ENCODE measurements around the gene BDNF. TPM values are rescaled to one million over a fixed set of nuclear protein-coding genes. Genes with fewer than 3 reads are reported as not detected.

The BDNF gene
- total RNA-seq, 1 donor from 2014 or later = 1.6 TPM

GRCh38 chr11:27611390-27611789 is 88.9 kb downstream of the BDNF start:
- Histone ChIP-seq H3K4me3 (no peak overlapping the region), H3K9ac (no peak overlapping the region), H3K9me3 (ENCODE audit: low read depth) (no peaks in the 10 kb centered on the region), H3K36me3 (no peaks in the 10 kb centered on the region), H3K4me2 (no peak overlapping the region), H3K27me3 (no peaks in the 10 kb centered on the region), H4K20me1 (ENCODE audit: low read depth) (no peaks in the 10 kb centered on the region), H3K79me2 (ENCODE audit: low read depth) (no peaks in the 10 kb centered on the region), H3K27ac (no peak overlapping the region), H2AFZ (replicated peaks) (no peak overlapping the region), H3K4me1 (no peaks in the 10 kb centered on the region), H3F3A (ENCODE audit: low read depth) (no peaks in the 10 kb centered on the region)
- no peaks in the 10 kb centered on the region for H3K27me3 Mint-ChIP-seq (ENCODE audit: insufficient read depth, low read depth)
- no peak overlapping the region for H3K4me3 Mint-ChIP-seq
- DNase-seq (ENCODE audit: low spot score) = no peak
- H3K36me3 Mint-ChIP-seq = no peaks in the 10 kb centered on the region
- no peaks in the 10 kb centered on the region for H3K9me3 Mint-ChIP-seq
- TF ChIP-seq EZH2 (IDR thresholded peaks at IDR 0.05) (no peak), EZH2phosphoT487 (IDR thresholded peaks at IDR 0.05) (no peak)
- TF ChIP-seq, protein P1, sequence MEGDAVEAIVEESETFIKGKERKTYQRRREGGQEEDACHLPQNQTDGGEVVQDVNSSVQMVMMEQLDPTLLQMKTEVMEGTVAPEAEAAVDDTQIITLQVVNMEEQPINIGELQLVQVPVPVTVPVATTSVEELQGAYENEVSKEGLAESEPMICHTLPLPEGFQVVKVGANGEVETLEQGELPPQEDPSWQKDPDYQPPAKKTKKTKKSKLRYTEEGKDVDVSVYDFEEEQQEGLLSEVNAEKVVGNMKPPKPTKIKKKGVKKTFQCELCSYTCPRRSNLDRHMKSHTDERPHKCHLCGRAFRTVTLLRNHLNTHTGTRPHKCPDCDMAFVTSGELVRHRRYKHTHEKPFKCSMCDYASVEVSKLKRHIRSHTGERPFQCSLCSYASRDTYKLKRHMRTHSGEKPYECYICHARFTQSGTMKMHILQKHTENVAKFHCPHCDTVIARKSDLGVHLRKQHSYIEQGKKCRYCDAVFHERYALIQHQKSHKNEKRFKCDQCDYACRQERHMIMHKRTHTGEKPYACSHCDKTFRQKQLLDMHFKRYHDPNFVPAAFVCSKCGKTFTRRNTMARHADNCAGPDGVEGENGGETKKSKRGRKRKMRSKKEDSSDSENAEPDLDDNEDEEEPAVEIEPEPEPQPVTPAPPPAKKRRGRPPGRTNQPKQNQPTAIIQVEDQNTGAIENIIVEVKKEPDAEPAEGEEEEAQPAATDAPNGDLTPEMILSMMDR (IDR thresholded peaks at IDR 0.05) = no peak
- H3K4me1 Mint-ChIP-seq = no peaks in the 10 kb centered on the region
- H3K27ac Mint-ChIP-seq = no peak overlapping the region

- Mint-ChIP-seq H3K36me3 (no peaks in the 10 kb centered on the region), H3K4me3 (no peak overlapping the region), H3K9me3 (no peaks in the 10 kb centered on the region), H3K27ac (no peak overlapping the region), H3K4me1 (no peaks in the 10 kb centered on the region), H3K27me3 (ENCODE audit: insufficient read depth, low read depth) (no peaks in the 10 kb centered on the region)
- TF ChIP-seq EZH2 (IDR thresholded peaks at IDR 0.05) = no peak
- TF ChIP-seq, protein P1 (IDR thresholded peaks at IDR 0.05) = no peak
- TF ChIP-seq EZH2phosphoT487 (IDR thresholded peaks at IDR 0.05) = no peak
- Histone ChIP-seq H3K27ac (no peak overlapping the region), H3K27me3 (no peaks in the 10 kb centered on the region), H3K4me2 (no peak overlapping the region), H3K9ac (no peak overlapping the region), H3K4me1 (no peaks in the 10 kb centered on the region), H3F3A (ENCODE audit: low read depth) (no peaks in the 10 kb centered on the region), H3K4me3 (no peak overlapping the region), H4K20me1 (ENCODE audit: low read depth) (no peaks in the 10 kb centered on the region), H3K9me3 (ENCODE audit: low read depth) (no peaks in the 10 kb centered on the region), H3K79me2 (ENCODE audit: low read depth) (no peaks in the 10 kb centered on the region), H3K36me3 (no peaks in the 10 kb centered on the region), H2AFZ (replicated peaks) (no peak overlapping the region)
- DNase-seq (ENCODE audit: low spot score) = no peak
Observed at GRCh38 chr11:27610946-27611345, 89.3 kb downstream of the BDNF start.

DNA sequence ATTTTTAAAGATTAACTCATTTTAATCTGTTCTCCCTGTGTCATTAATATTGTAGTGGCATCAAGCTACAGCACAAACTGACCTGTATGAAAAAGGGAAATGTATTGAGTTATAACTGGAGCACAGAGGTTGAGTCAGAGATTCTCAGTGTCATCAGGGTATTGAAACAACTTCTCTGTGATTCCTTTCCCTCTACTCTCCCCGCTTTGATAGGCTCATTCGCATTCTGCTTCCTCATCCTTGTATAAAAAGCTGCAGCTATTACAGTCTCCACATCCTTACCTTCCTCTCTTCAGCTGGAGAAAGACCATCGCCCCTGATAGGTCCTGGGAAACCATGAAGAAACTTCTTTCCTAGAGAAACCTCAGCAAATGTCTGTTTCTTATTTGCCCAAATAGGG is 90.0 kb downstream of the BDNF start:
- H3K27me3 Mint-ChIP-seq (ENCODE audit: insufficient read depth, low read depth) = no peaks in the 10 kb centered on the region
- TF ChIP-seq, protein P1 (IDR thresholded peaks at IDR 0.05) = no peak
- TF ChIP-seq EZH2 (IDR thresholded peaks at IDR 0.05) (no peak), EZH2phosphoT487 (IDR thresholded peaks at IDR 0.05) (no peak)

More for the DNA sequence above, 90.0 kb downstream of the BDNF start:
- no peak overlapping the region for H3K4me2 ChIP-seq
- no peaks in the 10 kb centered on the region for H3K36me3 ChIP-seq
- Mint-ChIP-seq H3K9me3 (no peaks in the 10 kb centered on the region), H3K4me3 (no peak overlapping the region), H3K27ac (no peak overlapping the region), H3K36me3 (no peaks in the 10 kb centered on the region), H3K4me1 (no peaks in the 10 kb centered on the region)
- peaks cover under 1% of the 10 kb centered on the region for H3K4me1 ChIP-seq
- no peaks in the 10 kb centered on the region for H3K9me3 ChIP-seq (ENCODE audit: low read depth)
- H3K79me2 ChIP-seq (ENCODE audit: low read depth) = no peaks in the 10 kb centered on the region
- no peak overlapping the region for H3K4me3 ChIP-seq
- no peak overlapping the region for H2AFZ ChIP-seq (replicated peaks)
- no peak overlapping the region for H3K27ac ChIP-seq
- H3K9ac ChIP-seq = no peak overlapping the region
- H4K20me1 ChIP-seq (ENCODE audit: low read depth) = no peaks in the 10 kb centered on the region
- H3K27me3 ChIP-seq = no peaks in the 10 kb centered on the region
- no peaks in the 10 kb centered on the region for H3F3A ChIP-seq (ENCODE audit: low read depth)
- DNase-seq (ENCODE audit: low spot score) = no peak

All from neural progenitor cell (in vitro differentiated cells).